SU-DHL-6 (cell line): Measurements from ENCODE around the gene SOX21.

ENCODE experiments used
- H2AFZ ChIP-seq: fragments of 200-600 bp; sonication (generic); 2 replicates; pipeline ENCODE4 v1.6.1; 2014; ENCODE audit warnings: low read depth, mild to moderate bottlenecking, moderate library complexity, mixed read lengths, antibody characterized with exemption, low read length; ENCODE audit not compliant: severe bottlenecking
- H3F3A ChIP-seq: fragments of 200-600 bp; shearing (Covaris generic); 2 replicates; pipeline ENCODE4 v1.6.0; 2016; ENCODE audit warnings: antibody characterized with exemption, mild to moderate bottlenecking; ENCODE audit not compliant: insufficient read depth
- H3K27ac ChIP-seq: fragments of 200-600 bp; sonication (generic); 2 replicates; pipeline ENCODE4 v1.5.1; 2016; ENCODE audit warnings: low read depth, mild to moderate bottlenecking, low read length, moderate library complexity, mixed read lengths
- H3K27me3 ChIP-seq: fragments of 200-600 bp; sonication (generic), shearing (Covaris generic); 2 replicates; pipeline ENCODE4 v1.6.0; 2014; ENCODE audit warnings: mild to moderate bottlenecking, low read length
- H3K36me3 ChIP-seq: fragments of 200-600 bp; sonication (generic); 2 replicates; pipeline ENCODE4 v1.6.1; 2014; ENCODE audit warnings: mild to moderate bottlenecking, low read length, mixed read lengths
- H3K4me2 ChIP-seq: fragments of 300-600, 200-600 bp; shearing (Covaris generic), sonication (generic); 2 replicates; pipeline ENCODE4 v1.6.0; 2014; ENCODE audit warnings: low read length, low read depth, mild to moderate bottlenecking; ENCODE audit not compliant: poor library complexity, severe bottlenecking
- H3K4me3 ChIP-seq: fragments of 200-600 bp; sonication (generic); 2 replicates; pipeline ENCODE4 v1.5.1; 2014; ENCODE audit warnings: antibody characterized with exemption, low read length, mild to moderate bottlenecking, mixed read lengths; ENCODE audit not compliant: insufficient read depth, poor library complexity, severe bottlenecking
- H3K79me2 ChIP-seq: fragments of 200-600 bp; sonication (generic); 2 replicates; pipeline ENCODE4 v1.6.1; 2014; ENCODE audit warnings: mild to moderate bottlenecking, low read length, moderate library complexity; ENCODE audit not compliant: insufficient read depth
- H3K9ac ChIP-seq: fragments of 200-600 bp; sonication (generic); 2 replicates; pipeline ENCODE4 v1.7.0; 2014; ENCODE audit warnings: mild to moderate bottlenecking, low read length
- H3K9me2 ChIP-seq: fragments of 200-600 bp; sonication (generic); replicated peaks from 2 replicates; pipeline ENCODE4 v1.6.1; 2014; ENCODE audit warnings: low read length; ENCODE audit not compliant: insufficient read depth
- H3K9me3 ChIP-seq: fragments of 200-600 bp; sonication (generic); 2 replicates; pipeline ENCODE4 v1.6.1; 2014; ENCODE audit warnings: low read length, mixed read lengths; ENCODE audit not compliant: insufficient read depth
- H4K20me1 ChIP-seq: fragments of 200-600 bp; sonication (generic); 2 replicates; pipeline ENCODE4 v1.6.1; 2014; ENCODE audit warnings: low read depth, mild to moderate bottlenecking, antibody characterized with exemption, low read length, moderate library complexity, mixed read lengths
- CTCF ChIP-seq: fragments of 200-600 bp; sonication (generic); IDR thresholded peaks from one replicate; pipeline ENCODE4 v1.5.1; 2017; ENCODE audit warnings: antibody characterized with exemption, mild to moderate bottlenecking, low read length, moderate library complexity; ENCODE audit not compliant: insufficient read depth, poor library complexity, severe bottlenecking
- EZH2phosphoT487 ChIP-seq: fragments of 200-600 bp; sonication (generic), shearing (Covaris generic); conservative IDR thresholded peaks from 2 replicates; pipeline ENCODE4 v1.6.1; 2018; ENCODE audit warnings: mild to moderate bottlenecking, antibody characterized with exemption, low read length, moderate library complexity, mixed read lengths

The SOX21 gene

GRCh38 chr13:94692030-94692429 lies 20.3 kb downstream of the SOX21 start:
- H3K4me2 ChIP-seq = no peak overlapping the region
- no peaks in the 10 kb centered on the region for H3K27me3 ChIP-seq
- H3K9me3 ChIP-seq = no peaks in the 10 kb centered on the region
- no peak overlapping the region for H3K4me3 ChIP-seq
- TF ChIP-seq EZH2phosphoT487 (no peak), CTCF (no peak)
- H2AFZ ChIP-seq = no peak overlapping the region
- H3K9me2 ChIP-seq = no peaks in the 10 kb centered on the region
- no peak overlapping the region for H3K27ac ChIP-seq
- no peaks in the 10 kb centered on the region for H4K20me1 ChIP-seq
- H3K79me2 ChIP-seq = no peaks in the 10 kb centered on the region
- no peak overlapping the region for H3K9ac ChIP-seq
- H3K36me3 ChIP-seq = no peaks in the 10 kb centered on the region
- no peaks in the 10 kb centered on the region for H3F3A ChIP-seq

- H3K4me3 ChIP-seq = no peak overlapping the region
- no peaks in the 10 kb centered on the region for H3K9me3 ChIP-seq
- TF ChIP-seq EZH2phosphoT487 (no peak), CTCF (no peak)
Observed at GRCh38 chr13:94683409-94683808, 28.9 kb downstream of the SOX21 start.

DNA sequence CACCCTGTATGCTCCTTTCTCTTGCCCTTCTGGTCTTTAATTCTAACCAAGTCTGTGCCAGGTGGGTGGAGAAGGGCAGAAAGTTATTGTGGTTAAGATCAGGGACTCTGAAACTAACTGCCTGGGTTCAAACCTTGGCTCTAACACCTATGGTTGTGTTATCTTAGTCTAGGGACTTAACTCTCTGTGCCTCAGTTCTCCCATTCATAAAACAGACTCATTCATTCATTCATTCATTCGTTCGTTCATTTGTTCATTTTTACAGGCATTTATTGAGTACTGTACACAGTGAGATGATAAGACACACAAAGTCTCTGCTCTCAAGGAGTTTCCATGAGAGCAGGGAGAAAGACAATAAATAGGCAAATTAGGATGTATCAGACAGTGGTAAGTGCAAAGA lies 30.1 kb downstream of the SOX21 start:
- no peak overlapping the region for H3K27ac ChIP-seq
- no peaks in the 10 kb centered on the region for H3K36me3 ChIP-seq
- TF ChIP-seq CTCF = no peak
- no peak for TF ChIP-seq EZH2phosphoT487
- no peaks in the 10 kb centered on the region for H3K9me3 ChIP-seq
- no peaks in the 10 kb centered on the region for H3K9me2 ChIP-seq
- H3K27me3 ChIP-seq = no peaks in the 10 kb centered on the region
- no peak overlapping the region for H3K4me2 ChIP-seq
- H3K4me3 ChIP-seq = no peak overlapping the region
- no peaks in the 10 kb centered on the region for H4K20me1 ChIP-seq
- no peaks in the 10 kb centered on the region for H3K79me2 ChIP-seq
- H3F3A ChIP-seq = no peaks in the 10 kb centered on the region
- no peak overlapping the region for H3K9ac ChIP-seq
- no peak overlapping the region for H2AFZ ChIP-seq

More at GRCh38 chr13:94683409-94683808, 28.9 kb downstream of the SOX21 start:
- H3K9ac ChIP-seq = no peak overlapping the region
- no peak overlapping the region for H3K27ac ChIP-seq
- H3K36me3 ChIP-seq = no peaks in the 10 kb centered on the region
- H3K27me3 ChIP-seq = no peaks in the 10 kb centered on the region
- H3F3A ChIP-seq = no peaks in the 10 kb centered on the region
- H2AFZ ChIP-seq = no peak overlapping the region
- H4K20me1 ChIP-seq = no peaks in the 10 kb centered on the region
- H3K9me2 ChIP-seq = no peaks in the 10 kb centered on the region
- no peak overlapping the region for H3K4me2 ChIP-seq
- H3K79me2 ChIP-seq = no peaks in the 10 kb centered on the region
